Mucosa of descending colon (tissue), 3 donors: ENCODE results near the gene DIAPH2. TPM values are rescaled to one million over a fixed set of nuclear protein-coding genes. Genes with fewer than 3 reads are reported as not detected.
"Not testable (repeated sequence)": the region's sequence is repeated elsewhere in the genome, so short reads cannot be mapped to it uniquely, and the experiment has no call there.

Experiments used
- ATAC-seq: fragments of 200-7000 bp; cut with Tn5 transposase; one replicate; pipeline ENCODE4 v1.9.1; 2020; ENCODE audit warnings: mild to moderate bottlenecking, moderate library complexity
- DNase-seq, 3 donors: peaks; one replicate each; pipeline ENCODE4 v3.0.0-alpha.2; 2020
- H3K36me3 ChIP-seq: fragments of 200-600 bp; one replicate; pipeline ENCODE4 v1.8.0; 2021; ENCODE audit warnings: low read depth, mild to moderate bottlenecking
- H3K4me1 ChIP-seq: fragments of 200-600 bp; one replicate; pipeline ENCODE4 v1.8.0; 2021; ENCODE audit warnings: low read depth, mild to moderate bottlenecking
- H3K4me3 ChIP-seq: fragments of 200-600 bp; one replicate; pipeline ENCODE4 v1.8.0; 2021; ENCODE audit warnings: mild to moderate bottlenecking
- H3K9me3 ChIP-seq: fragments of 200-600 bp; one replicate; pipeline ENCODE4 v1.8.0; 2021; ENCODE audit warnings: mild to moderate bottlenecking
- intact Hi-C, 2 donors: fragments of 100-400 bp; cut with DNase I in 1 of 2; cut with micrococcal nuclease in 1 of 2; formaldehyde crosslinking; loops; one replicate each; pipeline versions ENCODE4 v1.11.0 to v1.11.1; 2022; cut with DNase I, micrococcal nuclease
- total RNA-seq, 3 donors: library from RNA; stranded (reverse); fragmentation: NEBNext Ultra II Directional in 2 of 3; extraction: Animal tissue kit (Norgen Biotek cat#: 25700) in 2 of 3; gene quantifications; one replicate each; pipeline versions ENCODE4 v1.2.1 to v1.2.4, GENCODE V29; 2021 to 2023
- TF ChIP-seq, protein P1 (sequence below): fragments of 200-600 bp; IDR thresholded peaks from one replicate; pipeline ENCODE4 v1.8.0; 2022; ENCODE audit warnings: antibody characterized with exemption, mild to moderate bottlenecking
- donor health status: DM: no; HTN: no; CAD: no; lungs with moderate emphysema.
- donor health status: DM: no; HTN: no; CAD: no.
- donor health status: DM: no; HTN: yes; CAD: no.

DIAPH2 gene
- total RNA-seq, 3 donors from 2014 or later = 26.7 to 40.2 (median 29.6) TPM

DNA sequence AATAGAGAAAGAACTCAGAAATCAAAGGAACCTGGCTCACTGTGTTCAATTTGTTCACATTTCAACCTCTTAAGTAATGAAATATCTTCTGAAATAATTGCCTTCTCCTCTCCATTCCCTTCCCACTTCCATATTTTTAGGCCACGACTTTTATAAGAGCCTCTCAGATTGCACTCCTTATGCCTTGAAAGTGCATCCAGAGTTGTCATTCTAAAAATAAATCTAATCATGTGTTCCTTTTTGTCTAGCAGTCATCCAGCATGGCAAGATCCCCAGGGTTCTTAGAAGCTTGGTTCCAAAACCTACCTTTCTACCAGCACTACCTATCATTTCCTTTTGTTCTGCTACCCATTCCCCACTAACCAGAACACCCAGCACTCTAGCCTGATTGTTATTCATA lies 156.7 kb downstream of the DIAPH2 start:
- H3K4me1 ChIP-seq = peaks cover under 1% of the 10 kb centered on the region
- no peaks in the 10 kb centered on the region for H3K36me3 ChIP-seq
- ATAC-seq = no peak
- no peaks in the 10 kb centered on the region for H3K9me3 ChIP-seq
- no peak overlapping the region for H3K4me3 ChIP-seq
- intact Hi-C loops = no loop called here
- TF ChIP-seq, protein P1, sequence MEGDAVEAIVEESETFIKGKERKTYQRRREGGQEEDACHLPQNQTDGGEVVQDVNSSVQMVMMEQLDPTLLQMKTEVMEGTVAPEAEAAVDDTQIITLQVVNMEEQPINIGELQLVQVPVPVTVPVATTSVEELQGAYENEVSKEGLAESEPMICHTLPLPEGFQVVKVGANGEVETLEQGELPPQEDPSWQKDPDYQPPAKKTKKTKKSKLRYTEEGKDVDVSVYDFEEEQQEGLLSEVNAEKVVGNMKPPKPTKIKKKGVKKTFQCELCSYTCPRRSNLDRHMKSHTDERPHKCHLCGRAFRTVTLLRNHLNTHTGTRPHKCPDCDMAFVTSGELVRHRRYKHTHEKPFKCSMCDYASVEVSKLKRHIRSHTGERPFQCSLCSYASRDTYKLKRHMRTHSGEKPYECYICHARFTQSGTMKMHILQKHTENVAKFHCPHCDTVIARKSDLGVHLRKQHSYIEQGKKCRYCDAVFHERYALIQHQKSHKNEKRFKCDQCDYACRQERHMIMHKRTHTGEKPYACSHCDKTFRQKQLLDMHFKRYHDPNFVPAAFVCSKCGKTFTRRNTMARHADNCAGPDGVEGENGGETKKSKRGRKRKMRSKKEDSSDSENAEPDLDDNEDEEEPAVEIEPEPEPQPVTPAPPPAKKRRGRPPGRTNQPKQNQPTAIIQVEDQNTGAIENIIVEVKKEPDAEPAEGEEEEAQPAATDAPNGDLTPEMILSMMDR = no peak
- DNase-seq = no peak

DNA sequence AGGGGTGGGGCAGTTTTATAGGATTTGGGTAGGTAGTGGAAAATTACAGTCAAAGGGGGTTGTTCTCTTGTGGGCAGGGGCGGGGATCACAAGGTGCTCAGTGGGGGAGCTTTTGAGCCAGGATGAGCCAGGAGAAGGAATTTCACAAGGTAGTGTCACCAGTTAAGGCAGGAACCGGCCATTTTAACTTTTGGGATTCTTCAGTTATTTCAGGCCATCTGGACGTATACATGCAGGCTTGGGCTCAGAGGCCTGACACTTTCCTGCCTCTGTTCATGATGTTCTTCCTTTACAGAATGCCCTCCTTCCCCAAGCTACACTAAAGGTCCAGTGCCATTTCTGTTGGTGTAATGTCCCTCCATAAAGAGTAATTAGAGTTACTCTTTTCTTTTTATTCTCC lies 157.2 kb downstream of the DIAPH2 start:
- intact Hi-C loops, DNase-seq: not testable (repeated sequence)

GRCh38 chrX:96843566-96843965 lies 158.9 kb downstream of the DIAPH2 start:
- DNase-seq = no peak
- no peak for ATAC-seq
- Histone ChIP-seq H3K9me3 (no peaks in the 10 kb centered on the region), H3K36me3 (no peaks in the 10 kb centered on the region), H3K4me3 (no peak overlapping the region), H3K4me1 (peaks cover 3% of the 10 kb centered on the region)
- intact Hi-C loops = no loop called here
- TF ChIP-seq, protein P1 = no peak

More for the DNA sequence above, 157.2 kb downstream of the DIAPH2 start:
- H3K36me3 ChIP-seq, H3K4me1 ChIP-seq, H3K9me3 ChIP-seq, ATAC-seq, H3K4me3 ChIP-seq: not testable (repeated sequence)

- Histone ChIP-seq H3K4me1 (peaks cover 3% of the 10 kb centered on the region), H3K4me3 (no peak overlapping the region), H3K9me3 (no peaks in the 10 kb centered on the region), H3K36me3 (no peaks in the 10 kb centered on the region)
- DNase-seq (no peak), ATAC-seq (no peak)
- intact Hi-C loops = no loop called here
- TF ChIP-seq, protein P1 = no peak
These were observed 162.2 kb downstream of the DIAPH2 start for GRCh38 chrX:96846841-96847240.

DNA sequence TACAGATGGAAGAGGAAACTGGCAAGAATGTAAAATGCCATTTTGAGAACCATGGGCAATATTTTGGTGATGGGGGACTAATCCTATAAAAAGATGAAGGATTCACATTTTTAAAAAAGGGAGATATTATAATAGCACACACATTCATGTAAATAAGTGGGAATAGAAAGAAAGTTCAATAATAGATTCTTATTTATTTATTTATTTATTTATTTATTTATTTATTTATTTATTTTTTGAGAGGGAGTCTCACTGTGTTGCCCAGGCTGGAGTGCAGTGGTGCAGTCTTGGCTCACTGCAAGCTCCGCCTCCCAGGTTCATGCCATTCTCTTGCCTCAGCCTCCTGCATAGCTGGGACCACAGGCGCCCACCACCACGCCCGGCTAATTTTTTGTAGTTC lies 174.8 kb downstream of the DIAPH2 start:
- H3K4me3 ChIP-seq, H3K4me1 ChIP-seq, H3K9me3 ChIP-seq, DNase-seq, H3K36me3 ChIP-seq, ATAC-seq, intact Hi-C loops: not testable (repeated sequence)

DNA sequence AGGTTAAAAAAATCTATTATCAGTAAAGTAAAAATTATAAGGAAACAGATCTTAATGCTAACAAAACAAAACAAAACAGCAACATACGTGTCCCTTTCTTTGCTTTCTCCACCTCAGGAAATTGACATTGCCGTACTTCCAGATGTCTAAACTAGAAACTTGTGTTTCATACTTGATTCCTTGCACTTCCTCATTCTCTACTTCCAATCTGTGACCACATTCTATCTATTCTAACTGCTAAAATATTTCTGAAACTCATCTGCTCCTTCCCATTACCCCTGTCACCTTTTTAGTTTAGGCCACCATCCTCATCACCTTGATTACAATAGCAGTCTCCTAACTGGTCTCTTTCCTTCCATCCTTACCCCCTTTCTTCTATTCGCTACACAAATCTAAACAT lies 176.6 kb downstream of the DIAPH2 start:
- no peaks in the 10 kb centered on the region for H3K4me1 ChIP-seq
- DNase-seq = no peak
- no peaks in the 10 kb centered on the region for H3K9me3 ChIP-seq
- no peak overlapping the region for H3K4me3 ChIP-seq
- no peak for ATAC-seq
- TF ChIP-seq, protein P1 = no peak
- intact Hi-C loops = no loop called here
- no peaks in the 10 kb centered on the region for H3K36me3 ChIP-seq

DNA sequence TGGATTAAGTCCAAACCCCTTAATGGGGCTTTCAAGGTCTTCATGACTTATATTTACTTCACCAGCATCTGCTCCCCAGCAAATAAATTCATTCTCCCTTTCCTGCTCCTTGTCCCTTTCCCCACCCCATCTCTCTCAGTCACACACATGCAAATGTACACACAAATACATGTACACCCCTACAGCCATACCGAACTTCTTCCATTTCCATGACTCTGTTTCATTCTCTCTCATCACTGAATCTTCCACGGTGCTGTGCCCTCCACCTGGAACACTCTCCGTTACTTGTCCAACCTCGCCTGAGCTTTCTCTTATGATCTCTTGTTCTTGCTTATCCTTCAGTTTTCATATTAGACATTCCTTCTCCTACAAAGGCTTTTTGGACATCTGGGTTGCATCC lies 177.0 kb downstream of the DIAPH2 start:
- H3K36me3 ChIP-seq = no peaks in the 10 kb centered on the region
- ATAC-seq = no peak
- TF ChIP-seq, protein P1 = no peak
- H3K9me3 ChIP-seq = no peaks in the 10 kb centered on the region
- H3K4me1 ChIP-seq = no peaks in the 10 kb centered on the region
- intact Hi-C loops = no loop called here
- no peak overlapping the region for H3K4me3 ChIP-seq
- DNase-seq = no peak
